GM23248 (cell line): ENCODE data around the gene STIM1. TPM values are rescaled to one million over a fixed set of nuclear protein-coding genes. Genes with fewer than 3 reads are reported as not detected.

Source experiments
- DNase-seq: peaks from one replicate; pipeline ENCODE4 v3.0.0-alpha.2; 2015
- H2AFZ ChIP-seq: fragments of 200-600 bp; sonication (generic); 2 replicates; pipeline ENCODE4 v1.6.1; 2016; ENCODE audit warnings: antibody characterized with exemption
- H3F3A ChIP-seq: fragments of 200-600 bp; sonication (generic); 2 replicates; pipeline ENCODE4 v1.6.1; 2016; ENCODE audit warnings: mild to moderate bottlenecking, antibody characterized with exemption, mixed run types; ENCODE audit not compliant: insufficient read depth
- H3K27ac ChIP-seq: fragments of 200-600 bp; sonication (generic); 2 replicates; pipeline ENCODE4 v1.5.1; 2016; ENCODE audit warnings: mild to moderate bottlenecking
- H3K27me3 ChIP-seq: fragments of 200-600 bp; sonication (generic); replicated peaks from 2 replicates; pipeline ENCODE4 v1.6.1; 2016; ENCODE audit warnings: mild to moderate bottlenecking; ENCODE audit not compliant: insufficient read depth
- H3K36me3 ChIP-seq: fragments of 200-600 bp; sonication (generic); 2 replicates; pipeline ENCODE4 v1.6.1; 2016; ENCODE audit warnings: low read depth, mild to moderate bottlenecking
- H3K4me1 ChIP-seq: fragments of 200-600 bp; sonication (generic); 2 replicates; pipeline ENCODE4 v1.6.1; 2016; ENCODE audit warnings: mild to moderate bottlenecking; ENCODE audit not compliant: insufficient read depth
- H3K4me2 ChIP-seq: fragments of 200-600 bp; sonication (generic); one replicate; pipeline ENCODE4 v1.6.1; 2016; ENCODE audit warnings: mild to moderate bottlenecking; ENCODE audit not compliant: unreplicated experiment
- H3K4me3 ChIP-seq: fragments of 200-600 bp; sonication (generic); 2 replicates; pipeline ENCODE4 v1.5.1; 2016; ENCODE audit warnings: mild to moderate bottlenecking
- H3K79me2 ChIP-seq: fragments of 200-600 bp; sonication (generic); 2 replicates; pipeline ENCODE4 v1.6.1; 2016; ENCODE audit warnings: mild to moderate bottlenecking; ENCODE audit not compliant: insufficient read depth
- H3K9ac ChIP-seq: fragments of 200-600 bp; sonication (generic); 2 replicates; pipeline ENCODE4 v1.6.1; 2016; ENCODE audit warnings: mild to moderate bottlenecking
- H3K9me2 ChIP-seq: fragments of 200-600 bp; sonication (generic); 2 replicates; pipeline ENCODE4 v1.6.1; 2016; ENCODE audit warnings: mixed run types, mild to moderate bottlenecking, moderate library complexity; ENCODE audit not compliant: insufficient read depth
- H3K9me3 ChIP-seq: fragments of 200-600 bp; sonication (generic); one replicate; pipeline ENCODE4 v1.6.1; 2017; ENCODE audit warnings: low read depth
- H4K20me1 ChIP-seq: fragments of 200-600 bp; sonication (generic); 2 replicates; pipeline ENCODE4 v1.6.0; 2016; ENCODE audit not compliant: insufficient read depth
- EZH2 ChIP-seq: fragments of 200-600 bp; sonication (generic); IDR thresholded peaks from 2 replicates; pipeline ENCODE4 v1.6.1; 2018; ENCODE audit warnings: antibody characterized with exemption, mild to moderate bottlenecking; ENCODE audit not compliant: insufficient read depth, poor library complexity, severe bottlenecking
- EZH2phosphoT487 ChIP-seq: fragments of 200-600 bp; sonication (generic); IDR thresholded peaks from 2 replicates; pipeline ENCODE4 v1.6.1; 2018; ENCODE audit warnings: antibody characterized with exemption, moderate library complexity, mild to moderate bottlenecking, low read depth; ENCODE audit not compliant: insufficient read depth
- WGBS, 2 experiments: methylation state at CpG; one replicate each; pipeline ENCODE4 v1.1.6; 2015 to 2017; ENCODE audit warnings: low lambda C conversion rate in 2 of 2, low coverage in 1 of 2; ENCODE audit errors: missing lambda C conversion rate in 2 of 2; 5-methylcytosine and 5-hydroxymethylcytosine counted together
- in situ Hi-C: fragments of 300-500 bp; cut with MboI; formaldehyde crosslinking; loops from 2 replicates; pipeline ENCODE4 v1.15.0; 2020
- polyA plus RNA-seq: library from polyadenylated mRNA; unstranded; fragments of >200 nt; fragmentation: Nextera tagmentation; extraction: Ambion mirVana; gene quantifications from 2 replicates; pipeline ENCODE4 v1.2.1, GENCODE V29; 2016
- total RNA-seq: library from RNA; depleted of rRNA; stranded (reverse); fragments of >200 nt; shearing (Covaris generic); gene quantifications from 2 replicates; pipeline ENCODE4 v1.2.3, GENCODE V29; 2014

STIM1 gene
- total and polyA plus RNA-seq, 2 experiments from 2014 or later, result 22.3 to 24.6 TPM

- H3K9ac ChIP-seq, result no peak overlapping the region; the same call in 1 of the 2 replicates
- no peaks in the 10 kb centered on the region for H3K79me2 ChIP-seq
- no peak overlapping the region for H2AFZ ChIP-seq
- peak overlapping the region; percentile 45 for H3K27ac ChIP-seq
- no peaks in the 10 kb centered on the region for H3K9me2 ChIP-seq
- peaks cover 7% of the 10 kb centered on the region for H3F3A ChIP-seq
- TF ChIP-seq EZH2phosphoT487 (no peak), EZH2 (no peak)
- peak overlapping the region; percentile 57 for H3K4me2 ChIP-seq
- H3K27me3 ChIP-seq, result no peaks in the 10 kb centered on the region
- H3K36me3 ChIP-seq, result no peaks in the 10 kb centered on the region
- H3K4me3 ChIP-seq, result no peak overlapping the region
- DNase-seq, result peak; percentile 83
- 0 to 1% methylated on average over 2 of the region's 2 CpGs for WGBS, 2 experiments
- in situ Hi-C loops, result no loop called here
- H3K9me3 ChIP-seq, result no peaks in the 10 kb centered on the region
- peaks cover 13% of the 10 kb centered on the region for H3K4me1 ChIP-seq
- no peaks in the 10 kb centered on the region for H4K20me1 ChIP-seq
These were observed 64.8 kb downstream of the STIM1 start for GRCh38 chr11:3920148-3920852.

GRCh38 chr11:3922056-3922455 lies 66.6 kb downstream of the STIM1 start:
- in situ Hi-C loops, result no loop called here
- WGBS, 2 experiments, result 85 to 88% methylated on average over 1 of the region's 1 CpG
- H2AFZ ChIP-seq, result no peak overlapping the region

GRCh38 chr11:3925513-3925912 lies 70.0 kb downstream of the STIM1 start:
- TF ChIP-seq EZH2, result no peak
- no peak for TF ChIP-seq EZH2phosphoT487

More at GRCh38 chr11:3922056-3922455, 66.6 kb downstream of the STIM1 start:
- H3K9ac ChIP-seq, result no peak overlapping the region
- no peaks in the 10 kb centered on the region for H3K9me3 ChIP-seq
- H3K79me2 ChIP-seq, result no peaks in the 10 kb centered on the region
- H3K9me2 ChIP-seq, result no peaks in the 10 kb centered on the region
- no peak for TF ChIP-seq EZH2phosphoT487
- TF ChIP-seq EZH2, result no peak
- no peaks in the 10 kb centered on the region for H3K36me3 ChIP-seq
- H3K4me2 ChIP-seq, result no peak overlapping the region
- no peak overlapping the region for H3K4me3 ChIP-seq
- no peaks in the 10 kb centered on the region for H4K20me1 ChIP-seq
- no peaks in the 10 kb centered on the region for H3K27me3 ChIP-seq
- H3K27ac ChIP-seq, result no peak overlapping the region
- H3F3A ChIP-seq, result peaks cover 14% of the 10 kb centered on the region
- no peak for DNase-seq
- peaks cover 21% of the 10 kb centered on the region for H3K4me1 ChIP-seq

GRCh38 chr11:3926458-3927095 lies 71.1 kb downstream of the STIM1 start:
- TF ChIP-seq EZH2phosphoT487 (no peak), EZH2 (no peak)
- H3K9ac ChIP-seq, result no peak overlapping the region
- no peaks in the 10 kb centered on the region for H3K9me3 ChIP-seq
- peaks cover 11% of the 10 kb centered on the region; the same call in 1 of the 2 replicates for H3F3A ChIP-seq
- in situ Hi-C loops, result no loop called here
- DNase-seq, result peak; percentile 54
- H3K27ac ChIP-seq, result peak overlapping the region; percentile 24
- H3K36me3 ChIP-seq, result no peaks in the 10 kb centered on the region
- H3K4me2 ChIP-seq, result peak overlapping the region; percentile 10
- no peaks in the 10 kb centered on the region for H3K9me2 ChIP-seq
- H4K20me1 ChIP-seq, result no peaks in the 10 kb centered on the region; the same call in 1 of the 2 replicates
- no peak overlapping the region for H3K4me3 ChIP-seq
- no peaks in the 10 kb centered on the region for H3K79me2 ChIP-seq
- no peaks in the 10 kb centered on the region for H3K27me3 ChIP-seq
- H3K4me1 ChIP-seq, result peaks cover 10% of the 10 kb centered on the region
- H2AFZ ChIP-seq, result no peak overlapping the region

More at GRCh38 chr11:3925513-3925912, 70.0 kb downstream of the STIM1 start:
- no peak for DNase-seq
- Histone ChIP-seq H3K4me2 (no peak overlapping the region), H3K36me3 (no peaks in the 10 kb centered on the region), H3K9me2 (no peaks in the 10 kb centered on the region), H3K9me3 (no peaks in the 10 kb centered on the region), H3K4me1 (peaks cover 11% of the 10 kb centered on the region), H4K20me1 (no peaks in the 10 kb centered on the region; the same call in 1 of the 2 replicates), H3K27ac (no peak overlapping the region), H2AFZ (no peak overlapping the region), H3K27me3 (no peaks in the 10 kb centered on the region), H3K79me2 (no peaks in the 10 kb centered on the region), H3F3A (peaks cover 11% of the 10 kb centered on the region; the same call in 1 of the 2 replicates), H3K9ac (no peak overlapping the region), H3K4me3 (no peak overlapping the region)
- in situ Hi-C loops, result no loop called here
- WGBS, 2 experiments, result 52 to 57% methylated on average over 1 of the region's 1 CpG
